HuH-7.5 (cell line): ENCODE measurements around the gene CNRIP1.
"Not testable (repeated sequence)": the region's sequence is repeated elsewhere in the genome, so short reads cannot be mapped to it uniquely, and the experiment has no call there.

Experiments
- DNase-seq: peaks from one replicate; pipeline ENCODE4 v3.0.0; 2011; ENCODE audit warnings: low spot score

The CNRIP1 gene

GRCh38 chr2:68319398-68320117, at the start of gene CNRIP1:
Gene CNRIP1, minus strand, starts transcription at chr2:68319949. Its CDS starts 549 bp downstream, at chr2:68319400.
- no peak for DNase-seq

GRCh38 chr2:68369337-68369734, 49.6 kb upstream of the CNRIP1 start:
- no peak for DNase-seq

GRCh38 chr2:68368654-68369336, 49.0 kb upstream of the CNRIP1 start:
- no peak for DNase-seq

- DNase-seq: no peak
Observed at GRCh38 chr2:68367953-68368653, 48.4 kb upstream of the CNRIP1 start.

- DNase-seq: no peak
Observed at GRCh38 chr2:68366083-68366560, 46.4 kb upstream of the CNRIP1 start.

GRCh38 chr2:68365087-68365486, 45.3 kb upstream of the CNRIP1 start, which contains the start of gene PLEK:
Gene PLEK, plus strand, starts transcription at chr2:68365282. Its CDS starts 70 bp downstream, at chr2:68365352.
- DNase-seq: no peak

- DNase-seq: no peak
Observed at GRCh38 chr2:68363721-68364120, 44.0 kb upstream of the CNRIP1 start.

GRCh38 chr2:68362749-68363148, 43.0 kb upstream of the CNRIP1 start:
- no peak for DNase-seq

- peak; percentile 20 for DNase-seq
Observed at GRCh38 chr2:68362069-68362468, 42.3 kb upstream of the CNRIP1 start.

GRCh38 chr2:68359889-68360288, 40.1 kb upstream of the CNRIP1 start:
- no peak for DNase-seq

- peak; percentile 27 for DNase-seq
Observed at GRCh38 chr2:68357605-68358337, 38.0 kb upstream of the CNRIP1 start.

- DNase-seq: no peak
Observed at GRCh38 chr2:68356599-68357239, 37.0 kb upstream of the CNRIP1 start.

- no peak for DNase-seq
Observed at GRCh38 chr2:68352651-68353391, 33.1 kb upstream of the CNRIP1 start.

- DNase-seq: no peak
Observed at GRCh38 chr2:68351997-68352396, 32.2 kb upstream of the CNRIP1 start.

- DNase-seq: not testable (repeated sequence)
Observed at GRCh38 chr2:68349091-68349490, 29.3 kb upstream of the CNRIP1 start.

- no peak for DNase-seq
Observed at GRCh38 chr2:68345129-68345875, 25.6 kb upstream of the CNRIP1 start.

- no peak for DNase-seq
Observed at GRCh38 chr2:68344031-68344430, 24.3 kb upstream of the CNRIP1 start.

- DNase-seq: no peak
Observed at GRCh38 chr2:68342470-68342869, 22.7 kb upstream of the CNRIP1 start.

GRCh38 chr2:68341583-68341982, 21.8 kb upstream of the CNRIP1 start:
- no peak for DNase-seq

GRCh38 chr2:68341062-68341329, 21.2 kb upstream of the CNRIP1 start:
- no peak for DNase-seq
